GM10248 (cell line): ENCODE data around the gene ICE2.

Experiments
- CTCF ChIA-PET: fragments of 300-600 bp; sonication (Branson Sonifier 250); formaldehyde crosslinking; extraction: SDS; loops from one replicate; lab custom pipeline; 2021; ENCODE audit warnings: antibody characterized with exemption; lab: Yijun Ruan, JAX
- POLR2A ChIA-PET: fragments of 350-650 bp; sonication (Branson Sonifier 250); formaldehyde crosslinking; extraction: SDS; loops from one replicate; lab custom pipeline; 2020; ENCODE audit warnings: antibody characterized with exemption; lab: Yijun Ruan, JAX
- DNase-seq: peaks from one replicate; pipeline ENCODE4 v3.0.0; 2012; ENCODE audit errors: extremely low spot score
- CTCF ChIP-seq: IDR thresholded peaks from 2 replicates; pipeline ENCODE4 v1.5.1; 2012; ENCODE audit warnings: mild to moderate bottlenecking, low read depth; ENCODE audit errors: extremely low read depth, missing control alignments, control extremely low read depth

The ICE2 gene

GRCh38 chr15:60379525-60380274 is 99.2 kb downstream of the ICE2 start:
- CTCF ChIA-PET: no interaction called here
- TF ChIP-seq CTCF: no peak
- DNase-seq: no peak
- POLR2A ChIA-PET: no interaction called here

DNA sequence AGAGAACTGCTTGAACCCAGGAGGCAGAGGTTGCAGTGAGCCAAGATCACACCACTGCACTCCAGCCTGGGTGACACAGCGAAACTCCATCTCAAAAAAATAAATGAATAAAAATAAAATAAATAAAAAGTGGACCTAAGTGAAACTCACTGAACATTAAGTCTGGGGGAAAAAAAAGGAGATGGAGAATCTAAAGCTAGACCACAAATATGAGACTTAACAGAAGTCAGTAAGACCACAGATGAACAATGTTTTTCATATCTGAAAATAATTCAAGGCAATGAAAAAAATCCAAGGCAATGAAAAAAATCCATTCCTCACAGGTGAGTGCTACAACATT is 99.8 kb downstream of the ICE2 start:
- TF ChIP-seq CTCF: no peak
- CTCF ChIA-PET: no interaction called here
- POLR2A ChIA-PET: no interaction called here
- DNase-seq: no peak

DNA sequence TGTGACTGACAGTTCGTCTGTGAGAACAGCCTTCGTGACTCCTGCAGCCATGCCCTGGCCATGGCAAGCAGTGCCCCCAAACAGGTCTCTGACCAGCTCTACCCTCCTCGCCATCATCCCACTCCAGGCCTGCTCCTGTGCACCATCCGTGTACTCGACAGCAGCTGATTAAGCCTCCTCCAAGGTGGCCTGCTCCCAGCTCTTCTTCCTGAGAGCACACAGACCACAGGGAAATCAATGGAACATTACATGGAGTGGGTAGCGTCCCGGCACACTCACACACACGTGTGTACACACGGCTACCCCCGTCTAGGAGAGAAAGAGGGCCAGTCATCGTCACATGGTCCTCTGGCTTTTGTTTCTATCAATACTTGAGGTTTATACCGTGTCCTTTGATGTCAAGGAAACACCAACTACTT is 102.3 kb downstream of the ICE2 start:
- no peak for DNase-seq
- no peak for TF ChIP-seq CTCF
- POLR2A ChIA-PET: no interaction called here
- CTCF ChIA-PET: interaction anchor here (0.9 to 5.1 kb wide), 4 partner anchors 16 to 1457 kb away, joined by 3 to 43 read pairs (median 4); no protein-coding TSS in a partner anchor

DNA sequence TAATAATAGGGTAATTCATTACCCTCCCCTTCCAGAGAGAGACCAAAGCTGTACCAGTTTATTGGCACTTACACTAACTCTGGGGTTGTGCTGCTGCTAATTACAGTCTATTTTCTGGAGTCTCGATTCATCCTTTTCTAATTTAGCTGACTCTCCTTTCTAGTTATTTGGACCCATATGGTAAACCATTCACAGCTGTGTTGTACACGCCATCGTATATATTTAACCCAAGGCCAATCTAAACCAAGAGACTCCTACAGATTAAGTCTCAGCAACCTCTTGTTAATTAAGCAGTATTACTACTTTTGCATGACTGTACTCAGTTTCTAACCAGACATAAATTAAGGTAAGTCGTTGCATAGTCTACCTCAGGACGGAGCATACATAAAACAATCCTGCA is 103.6 kb downstream of the ICE2 start:
- no peak for DNase-seq
- CTCF ChIA-PET: interaction anchor here (1.2 to 5.1 kb wide), 4 partner anchors 14 to 1459 kb away, joined by 3 to 43 read pairs (median 7); no protein-coding TSS in a partner anchor
- POLR2A ChIA-PET: no interaction called here
- TF ChIP-seq CTCF: no peak

GRCh38 chr15:60374628-60375081 is 104.3 kb downstream of the ICE2 start:
- TF ChIP-seq CTCF: no peak
- DNase-seq: no peak
- ChIA-PET POLR2A (no interaction called here), CTCF (interaction anchor here (1.3 to 5.1 kb wide), 3 partner anchors 14 to 146 kb away, joined by 3 to 43 read pairs (median 10); no protein-coding TSS in a partner anchor)

DNA sequence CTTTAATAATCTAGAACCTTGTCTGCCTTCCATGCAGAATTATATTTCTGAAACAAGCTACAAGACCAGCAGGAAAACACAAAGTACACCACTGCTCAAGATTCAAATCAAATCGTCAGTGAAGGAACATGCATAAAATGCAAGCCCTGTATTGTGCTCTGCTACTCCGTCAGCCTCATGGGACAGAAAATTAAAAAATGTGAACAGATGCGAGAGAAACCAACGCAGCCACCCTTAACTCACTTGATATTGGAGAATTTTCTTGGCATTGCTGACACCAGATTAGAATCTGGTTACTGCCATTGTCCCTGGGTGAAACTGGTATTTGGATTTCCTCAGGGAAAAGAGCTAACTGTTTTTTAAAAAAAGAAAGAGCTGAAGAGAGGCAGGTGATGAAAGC is 104.7 kb downstream of the ICE2 start:
- DNase-seq: no peak
- no peak for TF ChIP-seq CTCF
- ChIA-PET POLR2A (no interaction called here), CTCF (interaction anchor here (1.3 to 5.1 kb wide), 4 partner anchors 8 to 147 kb away, joined by 3 to 43 read pairs (median 8); no protein-coding TSS in a partner anchor)
